H1 (cell line): ENCODE results near the gene IFNG.

Experiments used
- CTCF ChIP-seq, 3 experiments: IDR thresholded peaks; 1 replicate in 2 of 3; 2 replicates in 1 of 3; pipeline versions ENCODE4 v1.5.1 to v1.6.1; 2011; ENCODE audit warnings: low read length in 3 of 3, mild to moderate bottlenecking in 3 of 3, inconsistent platforms in 2 of 3, low read depth in 1 of 3, moderate library complexity in 1 of 3; ENCODE audit not compliant: insufficient read depth in 1 of 3; ENCODE audit errors: control extremely low read depth in 1 of 3
- E2F6 ChIP-seq: IDR thresholded peaks from 2 replicates; pipeline ENCODE4 v1.6.1; 2012; ENCODE audit warnings: inconsistent platforms
- HDAC2 ChIP-seq, 2 experiments: fragments of 300-600 bp in 1 of 2; sonication (generic) in 1 of 2; IDR thresholded peaks; 2 replicates each; pipeline ENCODE4 v1.6.1; 2011 to 2012; ENCODE audit warnings: low read depth in 2 of 2, low read length in 2 of 2, mild to moderate bottlenecking in 2 of 2, moderate library complexity in 2 of 2, borderline replicate concordance in 1 of 2, inconsistent platforms in 1 of 2
- MAX ChIP-seq: IDR thresholded peaks from 2 replicates; pipeline ENCODE4 v1.6.1; 2012; ENCODE audit warnings: inconsistent platforms
- POLR2A ChIP-seq, 2 experiments: IDR thresholded peaks; 1 replicate in 1 of 2; 2 replicates in 1 of 2; pipeline ENCODE4 v1.6.1; 2011; ENCODE audit warnings: low read depth in 2 of 2, low read length in 2 of 2, mild to moderate bottlenecking in 2 of 2; ENCODE audit errors: control extremely low read depth in 1 of 2
- POLR2AphosphoS5 ChIP-seq: IDR thresholded peaks from 2 replicates; pipeline ENCODE4 v1.6.1; 2011; ENCODE audit warnings: low read depth, low read length
- RAD21 ChIP-seq, 2 experiments: IDR thresholded peaks in 1 of 2; conservative IDR thresholded peaks in 1 of 2; 2 replicates each; pipeline ENCODE4 v1.6.1; 2011; ENCODE audit warnings: low read depth in 2 of 2, low read length in 2 of 2, improper control_type of control experiment in 1 of 2, inconsistent platforms in 1 of 2, mild to moderate bottlenecking in 1 of 2, moderate library complexity in 1 of 2
- RFX5 ChIP-seq: IDR thresholded peaks from 2 replicates; pipeline ENCODE4 v1.6.1; 2011; ENCODE audit warnings: low read depth, low read length, improper control_type of control experiment, borderline replicate concordance
- SIN3A ChIP-seq, 2 experiments: IDR thresholded peaks in 1 of 2; conservative IDR thresholded peaks in 1 of 2; 2 replicates each; pipeline ENCODE4 v1.6.1; 2011 to 2012; ENCODE audit warnings: low read length in 2 of 2, improper control_type of control experiment in 1 of 2, low read depth in 1 of 2, mild to moderate bottlenecking in 1 of 2
- SIX5 ChIP-seq: IDR thresholded peaks from 2 replicates; pipeline ENCODE4 v1.6.1; 2011; ENCODE audit warnings: mild to moderate bottlenecking, low read depth, low read length
- SUZ12 ChIP-seq: fragments of 200-600 bp; sonication (generic); IDR thresholded peaks from 2 replicates; pipeline ENCODE4 v1.6.1; 2012; ENCODE audit warnings: mild to moderate bottlenecking, inconsistent platforms, low read length, moderate library complexity, mixed read lengths
- TAF1 ChIP-seq: IDR thresholded peaks from 2 replicates; pipeline ENCODE4 v1.6.1; 2011; ENCODE audit warnings: mild to moderate bottlenecking, low read depth, low read length
- TEAD4 ChIP-seq: IDR thresholded peaks from 2 replicates; pipeline ENCODE4 v1.6.1; 2012; ENCODE audit warnings: low read depth, low read length, inconsistent platforms, mixed read lengths
- YY1 ChIP-seq: IDR thresholded peaks from 2 replicates; pipeline ENCODE4 v1.6.1; 2011; ENCODE audit warnings: low read depth, mild to moderate bottlenecking, low read length

- TF ChIP-seq CTCF (IDR thresholded peaks at IDR 0.05; ENCODE audit: control extremely low read depth in 1 of 3, insufficient read depth in 1 of 3, low read depth in 1 of 3, low read length in 3 of 3): no peak
- no peak for TF ChIP-seq MAX
- TF ChIP-seq SIN3A (conservative IDR thresholded peaks at IDR 0.05 in 1 of 2, IDR thresholded peaks at IDR 0.05 in 1 of 2; ENCODE audit: low read depth in 1 of 2, low read length in 2 of 2): no peak
- TF ChIP-seq POLR2A (IDR thresholded peaks at IDR 0.05; ENCODE audit: control extremely low read depth in 1 of 2, low read depth in 2 of 2, low read length in 2 of 2): no peak
- TF ChIP-seq SIX5: no peak
- no peak for TF ChIP-seq SUZ12
- TF ChIP-seq TEAD4: no peak
- no peak for TF ChIP-seq TAF1
- no peak for TF ChIP-seq POLR2AphosphoS5
- no peak for TF ChIP-seq YY1
- TF ChIP-seq RFX5: no peak
- no peak for TF ChIP-seq HDAC2 (IDR thresholded peaks at IDR 0.05; ENCODE audit: borderline replicate concordance in 1 of 2, low read depth in 2 of 2, low read length in 2 of 2)
- TF ChIP-seq RAD21 (IDR thresholded peaks at IDR 0.05 in 1 of 2, conservative IDR thresholded peaks at IDR 0.05 in 1 of 2; ENCODE audit: low read depth in 2 of 2, low read length in 2 of 2): no peak
- TF ChIP-seq E2F6: no peak
Observed at GRCh38 chr12:68206446-68206845, 46.9 kb upstream of the IFNG start.
